NT2/D1 (cell line): ENCODE data around the gene SMTN.
A peak's percentile ranks its signal among the peaks of the same experiment; 100 is the strongest.

Experiments used
- DNase-seq: peaks from one replicate; pipeline ENCODE4 v3.0.0-alpha.2; 2011; ENCODE audit warnings: low read depth, low spot score
- H3K27me3 ChIP-seq: 2 replicates; pipeline ENCODE4 v1.6.0; 2011; ENCODE audit warnings: mild to moderate bottlenecking; ENCODE audit not compliant: insufficient read length, insufficient read depth
- H3K36me3 ChIP-seq: 2 replicates; pipeline ENCODE4 v1.6.1; 2011; ENCODE audit warnings: mild to moderate bottlenecking, low read length, mixed read lengths; ENCODE audit not compliant: insufficient read depth, insufficient read length
- H3K4me1 ChIP-seq: 2 replicates; pipeline ENCODE4 v1.5.1; 2011; ENCODE audit not compliant: insufficient read depth, insufficient read length
- H3K4me3 ChIP-seq: 2 replicates; pipeline ENCODE4 v1.5.1; 2011; ENCODE audit warnings: low read depth; ENCODE audit not compliant: insufficient read length
- H3K9ac ChIP-seq: 2 replicates; pipeline ENCODE4 v1.6.0; 2011; ENCODE audit warnings: low read depth; ENCODE audit not compliant: insufficient read length
- H3K9me3 ChIP-seq: 2 replicates; pipeline ENCODE4 v1.5.1; 2011; ENCODE audit warnings: mild to moderate bottlenecking, low read length; ENCODE audit not compliant: insufficient read depth
- SUZ12 ChIP-seq: IDR thresholded peaks from 2 replicates; pipeline ENCODE4 v1.6.1; 2011; ENCODE audit not compliant: insufficient read length, insufficient read depth; ENCODE audit errors: extremely low read depth
- YY1 ChIP-seq: IDR thresholded peaks from 2 replicates; pipeline ENCODE4 v1.6.1; 2011; ENCODE audit not compliant: insufficient read length, insufficient read depth
- ZNF274 ChIP-seq: IDR thresholded peaks from 2 replicates; pipeline ENCODE4 v1.6.1; 2011; ENCODE audit warnings: mild to moderate bottlenecking, low read depth, low read length

The SMTN gene

GRCh38 chr22:31083923-31084810 lies 3.0 kb downstream of the SMTN start:
- DNase-seq, result no peak
- H3K9me3 ChIP-seq, result no peaks in the 10 kb centered on the region
- H3K36me3 ChIP-seq, result peaks cover 47% of the 10 kb centered on the region
- no peak for TF ChIP-seq SUZ12
- no peak for TF ChIP-seq YY1
- no peak for TF ChIP-seq ZNF274
- peak overlapping the region; percentile 97 for H3K9ac ChIP-seq
- peaks cover 23% of the 10 kb centered on the region for H3K4me1 ChIP-seq
- peak overlapping the region; percentile 81 for H3K4me3 ChIP-seq
- H3K27me3 ChIP-seq, result no peaks in the 10 kb centered on the region

- Histone ChIP-seq H3K9me3 (no peaks in the 10 kb centered on the region), H3K36me3 (peaks cover 55% of the 10 kb centered on the region), H3K27me3 (no peaks in the 10 kb centered on the region), H3K4me3 (peak overlapping the region; percentile 81), H3K4me1 (peaks cover 23% of the 10 kb centered on the region), H3K9ac (peak overlapping the region; percentile 97)
- peak; percentile 40 for TF ChIP-seq YY1
- no peak for TF ChIP-seq ZNF274
- DNase-seq, result peak; percentile 65
Observed at GRCh38 chr22:31084811-31085492, 3.8 kb downstream of the SMTN start.

GRCh38 chr22:31085493-31085824 lies 4.3 kb downstream of the SMTN start:
- no peaks in the 10 kb centered on the region for H3K9me3 ChIP-seq
- peaks cover 23% of the 10 kb centered on the region for H3K4me1 ChIP-seq
- peak overlapping the region; percentile 97 for H3K9ac ChIP-seq
- H3K27me3 ChIP-seq, result no peaks in the 10 kb centered on the region
- peaks cover 58% of the 10 kb centered on the region for H3K36me3 ChIP-seq
- peak overlapping the region; percentile 81 for H3K4me3 ChIP-seq
- TF ChIP-seq ZNF274 (no peak), SUZ12 (no peak), YY1 (no peak)
- no peak for DNase-seq

GRCh38 chr22:31085928-31086327 lies 4.8 kb downstream of the SMTN start:
- H3K27me3 ChIP-seq, result no peaks in the 10 kb centered on the region
- H3K4me3 ChIP-seq, result no peak overlapping the region
- H3K4me1 ChIP-seq, result peaks cover 23% of the 10 kb centered on the region
- no peak for TF ChIP-seq ZNF274
- no peak for TF ChIP-seq SUZ12
- TF ChIP-seq YY1, result no peak
- H3K9ac ChIP-seq, result peak overlapping the region; percentile 97
- H3K9me3 ChIP-seq, result no peaks in the 10 kb centered on the region
- no peak for DNase-seq
- peaks cover 62% of the 10 kb centered on the region for H3K36me3 ChIP-seq

- Histone ChIP-seq H3K9ac (no peak overlapping the region), H3K9me3 (no peaks in the 10 kb centered on the region), H3K4me3 (no peak overlapping the region), H3K27me3 (no peaks in the 10 kb centered on the region), H3K36me3 (peaks cover 71% of the 10 kb centered on the region), H3K4me1 (peaks cover 21% of the 10 kb centered on the region)
- DNase-seq, result no peak
- TF ChIP-seq YY1 (no peak), SUZ12 (no peak), ZNF274 (no peak)
Observed at GRCh38 chr22:31086703-31087330, 5.7 kb downstream of the SMTN start.

- Histone ChIP-seq H3K4me3 (no peak overlapping the region), H3K9ac (no peak overlapping the region), H3K9me3 (no peaks in the 10 kb centered on the region), H3K27me3 (no peaks in the 10 kb centered on the region), H3K36me3 (peaks cover 80% of the 10 kb centered on the region), H3K4me1 (peaks cover 14% of the 10 kb centered on the region)
- no peak for DNase-seq
- TF ChIP-seq YY1 (no peak), ZNF274 (no peak), SUZ12 (no peak)
Observed at GRCh38 chr22:31087744-31088215, 6.7 kb downstream of the SMTN start.

GRCh38 chr22:31088233-31088986 lies 7.3 kb downstream of the SMTN start:
- Histone ChIP-seq H3K27me3 (no peaks in the 10 kb centered on the region), H3K36me3 (peaks cover 77% of the 10 kb centered on the region), H3K9me3 (no peaks in the 10 kb centered on the region), H3K4me1 (peaks cover 10% of the 10 kb centered on the region), H3K4me3 (no peak overlapping the region), H3K9ac (no peak overlapping the region)
- TF ChIP-seq SUZ12 (no peak), YY1 (no peak), ZNF274 (no peak)
- DNase-seq, result no peak
